ENCODE measurements around the gene STAT3. TPM values are rescaled to one million over a fixed set of nuclear protein-coding genes. Genes with fewer than 3 reads are reported as not detected.
A peak's percentile ranks its signal among the peaks of the same experiment; 100 is the strongest.
"Not testable (repeated sequence)": the region's sequence is repeated elsewhere in the genome, so short reads cannot be mapped to it uniquely, and the experiment has no call there.

STAT3 gene
- total RNA-seq, 6 experiments from 2014 or later, result 65.3 to 74.5 (median 68.8) TPM

DNA sequence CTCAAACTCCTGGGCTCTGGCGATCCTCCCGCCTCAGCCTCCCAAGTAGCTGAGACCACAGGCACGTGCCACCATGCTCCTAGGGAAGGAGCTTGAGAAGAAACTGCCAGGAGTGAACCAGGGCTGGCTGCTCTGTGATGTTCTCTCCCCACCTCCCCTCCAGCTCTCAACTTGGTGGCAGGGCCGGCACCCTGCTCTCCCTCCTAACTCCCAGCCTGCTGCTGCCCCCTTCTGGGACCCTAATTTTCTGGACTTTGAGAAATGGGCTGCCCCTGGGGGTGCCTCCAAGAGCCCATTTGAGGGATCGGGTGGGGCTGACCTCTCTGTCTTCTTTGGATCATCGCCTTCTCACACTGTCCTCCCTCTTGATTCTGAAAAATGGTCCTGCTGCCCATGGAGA lies 14.9 kb upstream of the STAT3 start:
- Mint-ChIP-seq H3K27ac (peak overlapping the region; percentile 82), H3K36me3 (ENCODE audit: low read depth) (peaks cover 31% of the 10 kb centered on the region), H3K4me1 (ENCODE audit: low read depth) (peaks cover 74% of the 10 kb centered on the region), H3K27me3 (ENCODE audit: insufficient read depth) (no peaks in the 10 kb centered on the region; the same call in none of the 2 replicates), H3K9me3 (no peaks in the 10 kb centered on the region), H3K4me3 (no peak overlapping the region)
- TF ChIP-seq, protein P1, sequence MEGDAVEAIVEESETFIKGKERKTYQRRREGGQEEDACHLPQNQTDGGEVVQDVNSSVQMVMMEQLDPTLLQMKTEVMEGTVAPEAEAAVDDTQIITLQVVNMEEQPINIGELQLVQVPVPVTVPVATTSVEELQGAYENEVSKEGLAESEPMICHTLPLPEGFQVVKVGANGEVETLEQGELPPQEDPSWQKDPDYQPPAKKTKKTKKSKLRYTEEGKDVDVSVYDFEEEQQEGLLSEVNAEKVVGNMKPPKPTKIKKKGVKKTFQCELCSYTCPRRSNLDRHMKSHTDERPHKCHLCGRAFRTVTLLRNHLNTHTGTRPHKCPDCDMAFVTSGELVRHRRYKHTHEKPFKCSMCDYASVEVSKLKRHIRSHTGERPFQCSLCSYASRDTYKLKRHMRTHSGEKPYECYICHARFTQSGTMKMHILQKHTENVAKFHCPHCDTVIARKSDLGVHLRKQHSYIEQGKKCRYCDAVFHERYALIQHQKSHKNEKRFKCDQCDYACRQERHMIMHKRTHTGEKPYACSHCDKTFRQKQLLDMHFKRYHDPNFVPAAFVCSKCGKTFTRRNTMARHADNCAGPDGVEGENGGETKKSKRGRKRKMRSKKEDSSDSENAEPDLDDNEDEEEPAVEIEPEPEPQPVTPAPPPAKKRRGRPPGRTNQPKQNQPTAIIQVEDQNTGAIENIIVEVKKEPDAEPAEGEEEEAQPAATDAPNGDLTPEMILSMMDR (IDR thresholded peaks at IDR 0.05), result peak; percentile 23; the same call in 1 of the 2 replicates
- no peak for DNase-seq

DNA sequence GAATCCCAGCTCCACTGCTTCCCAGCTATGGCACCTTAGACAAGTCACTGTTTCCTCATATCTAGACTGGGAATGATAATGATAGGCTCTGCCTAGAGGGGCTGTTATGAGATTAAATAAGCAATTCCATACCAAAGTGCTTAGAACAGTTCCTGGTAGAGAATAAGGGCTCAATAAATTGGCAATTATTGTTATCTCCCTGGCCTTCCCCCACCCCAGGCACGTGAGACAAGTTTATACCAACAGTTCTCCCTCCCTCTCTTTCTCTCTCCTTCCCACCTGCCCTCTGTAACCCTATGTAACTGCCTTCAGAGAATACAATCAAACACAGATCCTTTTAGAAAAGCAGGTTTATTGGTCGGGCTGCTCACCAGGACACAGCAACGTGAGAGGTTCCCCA lies 13.9 kb upstream of the STAT3 start:
- Mint-ChIP-seq H3K36me3 (ENCODE audit: low read depth) (peaks cover 31% of the 10 kb centered on the region), H3K9me3 (no peaks in the 10 kb centered on the region), H3K4me3 (peak overlapping the region; percentile 63), H3K27me3 (ENCODE audit: insufficient read depth) (no peaks in the 10 kb centered on the region; the same call in none of the 2 replicates), H3K4me1 (ENCODE audit: low read depth) (peaks cover 68% of the 10 kb centered on the region), H3K27ac (peak overlapping the region; percentile 82)
- no peak for DNase-seq
- TF ChIP-seq, protein P1 (IDR thresholded peaks at IDR 0.05), result no peak

DNA sequence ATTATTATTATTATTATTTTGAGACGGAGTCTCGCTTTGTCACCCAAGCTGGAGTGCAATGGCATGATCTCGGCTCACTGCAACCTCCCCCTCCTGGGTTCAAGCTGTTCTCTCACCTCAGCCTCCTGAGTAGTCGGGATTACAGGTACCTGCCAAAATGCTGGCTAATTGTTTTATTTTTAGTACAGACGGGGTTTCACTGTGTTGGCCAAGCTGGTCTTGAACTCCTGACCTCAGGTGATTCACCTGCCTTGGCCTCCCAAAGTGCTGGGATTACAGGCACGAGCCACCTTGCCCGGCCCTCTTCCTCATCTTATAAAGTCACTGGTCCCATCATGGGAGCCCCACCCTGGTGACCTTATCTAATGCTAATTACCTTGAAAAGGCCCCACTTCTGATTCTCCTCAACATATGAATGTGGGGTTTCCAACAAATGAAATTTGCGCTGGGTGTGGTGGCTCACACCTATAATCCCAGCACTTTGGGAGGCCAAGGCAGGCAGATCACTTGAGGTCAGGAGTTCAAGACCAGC lies 12.7 kb upstream of the STAT3 start:
- H3K27me3 Mint-ChIP-seq (ENCODE audit: insufficient read depth); H3K9me3 Mint-ChIP-seq; DNase-seq; H3K4me3 Mint-ChIP-seq: not testable (repeated sequence)
- Mint-ChIP-seq H3K27ac (peak overlapping the region; percentile 82), H3K4me1 (ENCODE audit: low read depth) (peaks cover 56% of the 10 kb centered on the region), H3K36me3 (ENCODE audit: low read depth) (peaks cover 32% of the 10 kb centered on the region)

DNA sequence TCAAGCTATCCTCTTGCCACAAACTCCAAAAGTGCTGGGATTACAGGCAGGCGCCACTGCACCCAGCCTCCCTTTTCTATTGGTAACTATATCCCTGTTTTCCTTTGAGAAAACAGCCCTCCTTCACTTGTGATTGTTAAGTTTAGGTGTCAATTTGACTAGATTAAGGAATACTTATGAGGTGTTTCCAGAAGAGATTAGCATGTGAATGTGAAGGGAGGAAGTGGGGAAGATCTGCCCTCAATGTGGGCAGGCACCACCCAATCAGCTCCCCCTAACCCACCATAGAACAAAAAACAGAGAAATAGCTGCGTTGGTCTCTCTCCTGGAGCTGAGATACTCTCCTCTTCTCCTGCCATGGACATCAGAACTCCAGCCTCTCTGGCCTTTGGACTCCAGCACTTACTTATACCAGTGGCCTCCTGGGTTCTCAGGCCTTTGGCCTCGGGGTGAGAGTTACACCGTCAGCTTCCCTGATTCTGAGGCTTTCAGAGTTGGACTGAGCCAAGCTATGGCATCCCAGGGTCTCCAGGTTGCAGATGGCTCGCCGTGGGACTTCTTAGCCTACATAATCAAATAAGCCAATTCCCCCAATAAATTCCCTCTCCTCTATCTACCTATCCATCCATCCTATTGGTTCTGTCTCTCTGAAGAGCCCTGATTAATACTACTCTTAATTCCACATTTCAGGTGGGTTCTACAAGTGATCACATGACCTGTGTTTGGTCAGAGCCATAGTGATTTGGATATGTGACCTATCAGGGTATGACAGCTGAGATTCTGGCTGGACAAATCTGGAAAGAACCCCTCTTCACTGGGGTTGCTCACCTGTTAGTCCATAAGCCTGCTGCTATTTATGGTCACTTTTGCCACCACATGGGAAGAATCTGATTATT lies 12.0 kb upstream of the STAT3 start:
- Mint-ChIP-seq H3K27ac (peak overlapping the region; percentile 82), H3K27me3 (ENCODE audit: insufficient read depth) (peaks cover 2% of the 10 kb centered on the region)
- DNase-seq, result no peak

DNA sequence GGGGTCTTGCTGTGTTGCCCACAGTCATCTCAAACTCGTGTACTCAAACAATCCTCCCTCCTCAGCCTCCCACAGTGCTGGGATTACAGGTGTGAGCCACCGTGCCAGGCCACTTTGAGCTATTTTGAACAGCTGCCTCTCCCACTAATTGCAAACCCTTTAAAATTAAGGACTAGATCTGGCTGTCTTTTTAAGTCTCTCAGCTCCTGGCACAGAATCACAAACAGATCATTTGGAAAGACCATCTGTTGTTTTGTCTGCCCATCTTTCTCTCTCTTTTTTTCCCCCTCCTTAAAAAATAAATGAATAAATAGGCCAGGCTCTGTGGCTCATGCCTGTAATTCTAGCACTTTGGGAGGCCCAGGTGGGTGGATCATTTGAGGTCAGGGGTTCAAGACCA lies 10.9 kb upstream of the STAT3 start:
- Mint-ChIP-seq H3K4me1 (ENCODE audit: low read depth) (peaks cover 54% of the 10 kb centered on the region), H3K27me3 (ENCODE audit: insufficient read depth) (peaks cover 2% of the 10 kb centered on the region), H3K27ac (peak overlapping the region; percentile 66), H3K36me3 (ENCODE audit: low read depth) (peaks cover 25% of the 10 kb centered on the region), H3K4me3 (no peak overlapping the region), H3K9me3 (no peaks in the 10 kb centered on the region)
- DNase-seq, result no peak
- TF ChIP-seq, protein P1 (IDR thresholded peaks at IDR 0.05), result no peak

More for the DNA sequence above, 12.0 kb upstream of the STAT3 start:
- Mint-ChIP-seq H3K36me3 (ENCODE audit: low read depth) (peaks cover 31% of the 10 kb centered on the region), H3K9me3 (no peaks in the 10 kb centered on the region), H3K4me3 (no peak overlapping the region; the same call in 1 of the 2 replicates), H3K4me1 (ENCODE audit: low read depth) (peaks cover 55% of the 10 kb centered on the region)
- TF ChIP-seq, protein P1 (IDR thresholded peaks at IDR 0.05), result no peak

DNA sequence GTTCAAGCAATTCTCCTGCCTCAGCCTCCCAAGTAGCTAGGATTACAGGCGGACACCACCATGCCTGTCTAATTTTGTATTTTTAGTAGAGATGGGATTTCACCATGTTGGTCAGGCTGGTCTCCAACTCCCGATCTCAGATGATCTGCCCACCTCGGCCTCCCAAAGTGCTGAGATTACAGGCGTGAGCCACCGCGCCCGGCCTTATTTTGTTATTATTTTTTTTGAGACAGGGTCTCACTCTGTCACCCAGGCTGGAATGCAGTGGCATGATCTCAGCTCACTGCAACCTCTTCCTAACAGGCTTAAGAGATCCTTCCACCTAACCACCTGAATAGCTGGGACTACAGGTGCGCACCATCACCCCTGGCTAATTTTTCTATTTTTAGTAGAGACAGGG lies 7.4 kb upstream of the STAT3 start:
- H3K4me3 Mint-ChIP-seq; DNase-seq; H3K27ac Mint-ChIP-seq; H3K9me3 Mint-ChIP-seq; H3K27me3 Mint-ChIP-seq (ENCODE audit: insufficient read depth): not testable (repeated sequence)
- Mint-ChIP-seq H3K36me3 (ENCODE audit: low read depth) (peaks cover 11% of the 10 kb centered on the region), H3K4me1 (ENCODE audit: low read depth) (peaks cover 29% of the 10 kb centered on the region)
